ENCODE measurements around the gene LRBA. TPM values are rescaled to one million over a fixed set of nuclear protein-coding genes. Genes with fewer than 3 reads are reported as not detected.

LRBA gene
- total and polyA plus RNA-seq, 4 experiments from 2014 or later = 17.1 to 64.5 (median 45.4) TPM

- Mint-ChIP-seq H3K27me3 (no peaks in the 10 kb centered on the region), H3K36me3 (peaks cover 64 to 80% of the 10 kb centered on the region in 2 donors)
Observed at GRCh38 chr4:150583287-150584110, 431.6 kb downstream of the LRBA start.

GRCh38 chr4:150582873-150583286 lies 432.2 kb downstream of the LRBA start:
- intact Hi-C loops (cut with micrococcal nuclease) = no loop called here
- peaks cover 0 to 7% (median 0%) of the 10 kb centered on the region in 8 donors for H3K9me3 Mint-ChIP-seq
- POLR2A ChIA-PET (ENCODE audit: partially characterized antibody) = no interaction called here
- no peaks in the 10 kb centered on the region for H3K4me1 ChIP-seq (ENCODE audit: insufficient read depth, low read length)
- peaks cover 60 to 75% of the 10 kb centered on the region in 2 donors for H3K36me3 Mint-ChIP-seq
- no peak overlapping the region for H3K27ac Mint-ChIP-seq
- CTCF ChIA-PET (ENCODE audit: partially characterized antibody) = no interaction called here
- peak in 1 of 5 donors; percentile 25 for DNase-seq
- H3K27ac ChIP-seq (ENCODE audit: low read depth, low read length) = no peak overlapping the region
- H3K9me3 ChIP-seq (ENCODE audit: control insufficient read depth in 1 of 2, low read length in 2 of 2) = no peaks in the 10 kb centered on the region
- no peak overlapping the region for H3K4me3 ChIP-seq (ENCODE audit: low read length in 2 of 2)
- peaks cover 8% of the 10 kb centered on the region for H3K36me3 ChIP-seq (ENCODE audit: insufficient read depth, low read length)
- no peaks in the 10 kb centered on the region for H3K27me3 ChIP-seq (ENCODE audit: insufficient read depth, low read length)
- H3K4me3 Mint-ChIP-seq = no peak overlapping the region
- no peaks in the 10 kb centered on the region for H3K27me3 Mint-ChIP-seq
- H3K4me1 Mint-ChIP-seq = peaks cover 0 to 7% (median 5%) of the 10 kb centered on the region in 4 donors

More at GRCh38 chr4:150583287-150584110, 431.6 kb downstream of the LRBA start:
- Mint-ChIP-seq H3K4me1 (peaks cover 2 to 7% (median 5%) of the 10 kb centered on the region in 4 donors), H3K27ac (no peak overlapping the region), H3K9me3 (peaks cover 0 to 7% (median 0%) of the 10 kb centered on the region in 8 donors), H3K4me3 (no peak overlapping the region)
- Histone ChIP-seq H3K27ac (ENCODE audit: low read depth, low read length) (no peak overlapping the region), H3K36me3 (ENCODE audit: insufficient read depth, low read length) (peaks cover 8% of the 10 kb centered on the region), H3K4me3 (ENCODE audit: low read length in 2 of 2) (no peak overlapping the region), H3K27me3 (ENCODE audit: insufficient read depth, low read length) (no peaks in the 10 kb centered on the region), H3K9me3 (ENCODE audit: control insufficient read depth in 1 of 2, low read length in 2 of 2) (no peaks in the 10 kb centered on the region), H3K4me1 (ENCODE audit: insufficient read depth, low read length) (no peaks in the 10 kb centered on the region)
- DNase-seq = peak in 1 of 5 donors; percentile 16
- POLR2A ChIA-PET (ENCODE audit: partially characterized antibody) = no interaction called here
- CTCF ChIA-PET (ENCODE audit: partially characterized antibody) = no interaction called here
- intact Hi-C loops (cut with micrococcal nuclease) = no loop called here

GRCh38 chr4:150582146-150582872 lies 432.8 kb downstream of the LRBA start, which contains the start of gene MAB21L2:
MAB21L2 (plus strand) TSS chr4:150582151; CDS start chr4:150583030, 879 bp downstream.
- no peak within 1 kb of the TSS for H3K4me3 Mint-ChIP-seq
- H3K27me3 Mint-ChIP-seq = no peaks in the 10 kb centered on the region
- peaks cover 57 to 70% of the 10 kb centered on the region in 2 donors for H3K36me3 Mint-ChIP-seq

GRCh38 chr4:150581641-150582051 lies 433.4 kb downstream of the LRBA start:
- Histone ChIP-seq H3K4me3 (ENCODE audit: low read length in 2 of 2) (no peak overlapping the region), H3K27ac (ENCODE audit: low read depth, low read length) (no peak overlapping the region), H3K4me1 (ENCODE audit: insufficient read depth, low read length) (no peaks in the 10 kb centered on the region), H3K36me3 (ENCODE audit: insufficient read depth, low read length) (peaks cover 8% of the 10 kb centered on the region), H3K9me3 (ENCODE audit: control insufficient read depth in 1 of 2, low read length in 2 of 2) (no peaks in the 10 kb centered on the region), H3K27me3 (ENCODE audit: insufficient read depth, low read length) (no peaks in the 10 kb centered on the region)
- DNase-seq = no peak
- Mint-ChIP-seq H3K4me3 (no peak overlapping the region), H3K4me1 (peaks cover 0 to 7% (median 5%) of the 10 kb centered on the region in 4 donors), H3K27ac (no peak overlapping the region), H3K27me3 (no peaks in the 10 kb centered on the region), H3K9me3 (peaks cover 0 to 7% (median 0%) of the 10 kb centered on the region in 8 donors), H3K36me3 (peaks cover 54 to 70% of the 10 kb centered on the region in 2 donors)
- ChIA-PET CTCF (ENCODE audit: partially characterized antibody) (no interaction called here), POLR2A (ENCODE audit: partially characterized antibody) (no interaction called here)
- intact Hi-C loops (cut with micrococcal nuclease) = no loop called here

More at GRCh38 chr4:150582146-150582872, 432.8 kb downstream of the LRBA start, which contains the start of gene MAB21L2:
- DNase-seq = no peak
- no peak within 1 kb of the TSS for H3K27ac Mint-ChIP-seq
- peaks cover 8% of the 10 kb centered on the region for H3K36me3 ChIP-seq (ENCODE audit: insufficient read depth, low read length)
- no peaks in the 10 kb centered on the region for H3K4me1 ChIP-seq (ENCODE audit: insufficient read depth, low read length)
- H3K27me3 ChIP-seq (ENCODE audit: insufficient read depth, low read length) = no peaks in the 10 kb centered on the region
- ChIA-PET CTCF (ENCODE audit: partially characterized antibody) (no interaction called here), POLR2A (ENCODE audit: partially characterized antibody) (no interaction called here)
- no peak within 1 kb of the TSS for H3K4me3 ChIP-seq (ENCODE audit: low read length in 2 of 2)
- no peak within 1 kb of the TSS for H3K27ac ChIP-seq (ENCODE audit: low read depth, low read length)
- H3K9me3 Mint-ChIP-seq = peaks cover 0 to 7% (median 0%) of the 10 kb centered on the region in 8 donors
- no peaks in the 10 kb centered on the region for H3K9me3 ChIP-seq (ENCODE audit: control insufficient read depth in 1 of 2, low read length in 2 of 2)
- peaks cover 0 to 7% (median 5%) of the 10 kb centered on the region in 4 donors for H3K4me1 Mint-ChIP-seq
- intact Hi-C loops (cut with micrococcal nuclease) = no loop called here

GRCh38 chr4:150581056-150581605 lies 434.0 kb downstream of the LRBA start:
- Mint-ChIP-seq H3K4me1 (peaks cover 0 to 7% (median 5%) of the 10 kb centered on the region in 4 donors), H3K36me3 (peaks cover 50 to 66% of the 10 kb centered on the region in 2 donors), H3K4me3 (no peak overlapping the region), H3K27me3 (no peaks in the 10 kb centered on the region), H3K27ac (no peak overlapping the region), H3K9me3 (peaks cover 0 to 7% (median 0%) of the 10 kb centered on the region in 8 donors)
- H3K4me1 ChIP-seq (ENCODE audit: insufficient read depth, low read length) = no peaks in the 10 kb centered on the region
- no peak overlapping the region for H3K4me3 ChIP-seq (ENCODE audit: low read length in 2 of 2)
- POLR2A ChIA-PET (ENCODE audit: partially characterized antibody) = no interaction called here
- intact Hi-C loops (cut with micrococcal nuclease) = no loop called here
- H3K36me3 ChIP-seq (ENCODE audit: insufficient read depth, low read length) = peaks cover 8% of the 10 kb centered on the region
- no peak overlapping the region for H3K27ac ChIP-seq (ENCODE audit: low read depth, low read length)
- CTCF ChIA-PET (ENCODE audit: partially characterized antibody) = no interaction called here
- DNase-seq = no peak
- no peaks in the 10 kb centered on the region for H3K9me3 ChIP-seq (ENCODE audit: control insufficient read depth in 1 of 2, low read length in 2 of 2)
- no peaks in the 10 kb centered on the region for H3K27me3 ChIP-seq (ENCODE audit: insufficient read depth, low read length)

GRCh38 chr4:150580306-150580705 lies 434.8 kb downstream of the LRBA start:
- ChIA-PET POLR2A (ENCODE audit: partially characterized antibody) (no interaction called here), CTCF (ENCODE audit: partially characterized antibody) (no interaction called here)
- Histone ChIP-seq H3K4me3 (ENCODE audit: low read length in 2 of 2) (no peak overlapping the region), H3K4me1 (ENCODE audit: insufficient read depth, low read length) (no peaks in the 10 kb centered on the region), H3K9me3 (ENCODE audit: control insufficient read depth in 1 of 2, low read length in 2 of 2) (no peaks in the 10 kb centered on the region), H3K27ac (ENCODE audit: low read depth, low read length) (no peak overlapping the region), H3K36me3 (ENCODE audit: insufficient read depth, low read length) (peaks cover 8% of the 10 kb centered on the region), H3K27me3 (ENCODE audit: insufficient read depth, low read length) (no peaks in the 10 kb centered on the region)
- no peak for DNase-seq
- intact Hi-C loops (cut with micrococcal nuclease) = no loop called here
- Mint-ChIP-seq H3K4me3 (no peak overlapping the region), H3K27ac (peak overlapping the region in 1 of 7 donors; percentile 57), H3K4me1 (peaks cover 0 to 7% (median 5%) of the 10 kb centered on the region in 4 donors), H3K27me3 (no peaks in the 10 kb centered on the region), H3K36me3 (peaks cover 46 to 57% of the 10 kb centered on the region in 2 donors), H3K9me3 (peaks cover 0 to 7% (median 0%) of the 10 kb centered on the region in 8 donors)
